Large intestine (tissue), 3 donors: ENCODE data around the gene PRTFDC1. TPM values are rescaled to one million over a fixed set of nuclear protein-coding genes. Genes with fewer than 3 reads are reported as not detected.
A peak's percentile ranks its signal among the peaks of the same experiment; 100 is the strongest.
"Not testable (repeated sequence)": the region's sequence is repeated elsewhere in the genome, so short reads cannot be mapped to it uniquely, and the experiment has no call there.

Experiments
- DNase-seq, 2 donors: peaks; one replicate each; pipeline versions ENCODE4 v3.0.0 to v3.0.0-alpha.2; 2013
- H3K27ac ChIP-seq: one replicate; pipeline ENCODE4 v1.5.1; 2013; ENCODE audit warnings: low read length
- H3K27me3 ChIP-seq: 2 replicates; pipeline ENCODE4 v1.6.1; 2013; ENCODE audit warnings: low read length; ENCODE audit not compliant: control insufficient read depth, insufficient read depth
- H3K36me3 ChIP-seq: 2 replicates; pipeline ENCODE4 v1.6.1; 2013; ENCODE audit warnings: low read length; ENCODE audit not compliant: control insufficient read depth, insufficient read depth
- H3K4me1 ChIP-seq: one replicate; pipeline ENCODE4 v1.6.1; 2013; ENCODE audit warnings: low read length; ENCODE audit not compliant: control insufficient read depth, insufficient read depth
- H3K4me3 ChIP-seq: one replicate; pipeline ENCODE4 v1.5.1; 2013; ENCODE audit warnings: low read length
- H3K9me3 ChIP-seq: one replicate; pipeline ENCODE4 v1.6.1; 2013; ENCODE audit warnings: mild to moderate bottlenecking, low read depth, low read length, moderate library complexity; ENCODE audit not compliant: control insufficient read depth
- WGBS: methylation state at CpG from one replicate; pipeline ENCODE4 v1.1.5; 2013; ENCODE audit warnings: low lambda C conversion rate; ENCODE audit not compliant: insufficient coverage; 5-methylcytosine and 5-hydroxymethylcytosine counted together
- polyA plus RNA-seq: library from polyadenylated mRNA; unstranded; fragments of 120-200 nt; gene quantifications from one replicate; pipeline ENCODE4 v1.2.1, GENCODE V29; 2013

Gene PRTFDC1
- polyA plus RNA-seq, 1 donor: 34.3 TPM

GRCh38 chr10:24920192-24920591, 32.2 kb downstream of the PRTFDC1 start:
- DNase-seq, H3K9me3 ChIP-seq, H3K27me3 ChIP-seq, H3K27ac ChIP-seq, H3K4me3 ChIP-seq, H3K36me3 ChIP-seq: not testable (repeated sequence)
- WGBS: 100% methylated on average over 2 of the region's 2 CpGs
- peaks cover 13% of the 10 kb centered on the region for H3K4me1 ChIP-seq

- not testable (repeated sequence) for H3K27me3 ChIP-seq, H3K9me3 ChIP-seq, H3K36me3 ChIP-seq, DNase-seq, H3K4me3 ChIP-seq, H3K27ac ChIP-seq
- peaks cover 13% of the 10 kb centered on the region for H3K4me1 ChIP-seq
- WGBS: 100% methylated on average over 1 of the region's 1 CpG
These were observed 32.8 kb downstream of the PRTFDC1 start for GRCh38 chr10:24919629-24920028.

GRCh38 chr10:24917979-24918378, 34.4 kb downstream of the PRTFDC1 start:
- H3K27ac ChIP-seq: no peak overlapping the region
- no peaks in the 10 kb centered on the region for H3K9me3 ChIP-seq
- no peak overlapping the region for H3K4me3 ChIP-seq
- no peak for DNase-seq
- peaks cover 13% of the 10 kb centered on the region for H3K4me1 ChIP-seq
- no peaks in the 10 kb centered on the region for H3K27me3 ChIP-seq
- H3K36me3 ChIP-seq: no peaks in the 10 kb centered on the region

- no peaks in the 10 kb centered on the region for H3K9me3 ChIP-seq
- no peaks in the 10 kb centered on the region for H3K27me3 ChIP-seq
- no peak overlapping the region for H3K4me3 ChIP-seq
- no peak for DNase-seq
- H3K27ac ChIP-seq: no peak overlapping the region
- H3K36me3 ChIP-seq: no peaks in the 10 kb centered on the region
- peaks cover 13% of the 10 kb centered on the region for H3K4me1 ChIP-seq
- WGBS: 100% methylated on average over 1 of the region's 3 CpGs
These were observed 34.9 kb downstream of the PRTFDC1 start for GRCh38 chr10:24917493-24917892.

GRCh38 chr10:24916365-24916764, 36.0 kb downstream of the PRTFDC1 start:
- Histone ChIP-seq H3K36me3 (no peaks in the 10 kb centered on the region), H3K9me3 (no peaks in the 10 kb centered on the region), H3K27me3 (no peaks in the 10 kb centered on the region), H3K4me1 (peaks cover 13% of the 10 kb centered on the region), H3K4me3 (no peak overlapping the region), H3K27ac (no peak overlapping the region)
- no peak for DNase-seq
- WGBS: 95% methylated on average over 2 of the region's 2 CpGs

- DNase-seq: no peak
- Histone ChIP-seq H3K36me3 (no peaks in the 10 kb centered on the region), H3K9me3 (no peaks in the 10 kb centered on the region), H3K27me3 (no peaks in the 10 kb centered on the region), H3K4me1 (peaks cover 13% of the 10 kb centered on the region), H3K27ac (no peak overlapping the region), H3K4me3 (no peak overlapping the region)
These were observed 37.1 kb downstream of the PRTFDC1 start for GRCh38 chr10:24915304-24915703.

- Histone ChIP-seq H3K27me3 (no peaks in the 10 kb centered on the region), H3K9me3 (no peaks in the 10 kb centered on the region), H3K4me1 (peaks cover 13% of the 10 kb centered on the region), H3K4me3 (no peak overlapping the region), H3K27ac (no peak overlapping the region), H3K36me3 (no peaks in the 10 kb centered on the region)
- no peak for DNase-seq
- WGBS: 100% methylated on average over 1 of the region's 1 CpG
These were observed 38.3 kb downstream of the PRTFDC1 start for GRCh38 chr10:24914148-24914547.

- peaks cover 18% of the 10 kb centered on the region for H3K4me1 ChIP-seq
- H3K36me3 ChIP-seq: no peaks in the 10 kb centered on the region
- no peak for DNase-seq
- no peak overlapping the region for H3K27ac ChIP-seq
- H3K27me3 ChIP-seq: no peaks in the 10 kb centered on the region
- H3K4me3 ChIP-seq: no peak overlapping the region
- WGBS: no CpG with 5 or more reads among the region's 2 CpGs
- no peaks in the 10 kb centered on the region for H3K9me3 ChIP-seq
These were observed 40.2 kb downstream of the PRTFDC1 start for GRCh38 chr10:24912215-24912614.

GRCh38 chr10:24911029-24911428, 41.4 kb downstream of the PRTFDC1 start:
- Histone ChIP-seq H3K27me3 (no peaks in the 10 kb centered on the region), H3K4me1 (peaks cover 12% of the 10 kb centered on the region), H3K27ac (no peak overlapping the region), H3K9me3 (no peaks in the 10 kb centered on the region), H3K4me3 (no peak overlapping the region), H3K36me3 (no peaks in the 10 kb centered on the region)
- no peak for DNase-seq
- 100% methylated on average over 1 of the region's 2 CpGs for WGBS

GRCh38 chr10:24910574-24910973, 41.8 kb downstream of the PRTFDC1 start:
- H3K27ac ChIP-seq: no peak overlapping the region
- peaks cover 8% of the 10 kb centered on the region for H3K4me1 ChIP-seq
- H3K4me3 ChIP-seq: no peak overlapping the region
- no peaks in the 10 kb centered on the region for H3K27me3 ChIP-seq
- DNase-seq: no peak
- no peaks in the 10 kb centered on the region for H3K36me3 ChIP-seq
- no peaks in the 10 kb centered on the region for H3K9me3 ChIP-seq

GRCh38 chr10:24908793-24909423, 43.5 kb downstream of the PRTFDC1 start:
- no peaks in the 10 kb centered on the region for H3K9me3 ChIP-seq
- H3K27ac ChIP-seq: no peak overlapping the region
- H3K36me3 ChIP-seq: no peaks in the 10 kb centered on the region
- no peak overlapping the region for H3K4me3 ChIP-seq
- no peaks in the 10 kb centered on the region for H3K27me3 ChIP-seq
- peak; percentile 60 to 73 for DNase-seq
- H3K4me1 ChIP-seq: peaks cover 13% of the 10 kb centered on the region
- no CpG with 5 or more reads among the region's 2 CpGs for WGBS
